Upper lobe of left lung (tissue), 6 donors: ENCODE data around the gene TFB1M. TPM values are rescaled to one million over a fixed set of nuclear protein-coding genes. Genes with fewer than 3 reads are reported as not detected.
"Not testable (repeated sequence)": the region's sequence is repeated elsewhere in the genome, so short reads cannot be mapped to it uniquely, and the experiment has no call there.

Source experiments
- ATAC-seq, 2 donors: fragments of 200-7000 bp; cut with Tn5 transposase; one replicate each; pipeline ENCODE4 v1.9.1; 2022; ENCODE audit warnings: mild to moderate bottlenecking in 2 of 2, moderate library complexity in 2 of 2; ENCODE audit not compliant: low FRiP score in 2 of 2
- DNase-seq, 2 donors: peaks; one replicate each; pipeline ENCODE4 v3.0.0-alpha.2; 2019 to 2020
- H3K27ac ChIP-seq, 4 donors: fragments of 200-600 bp; sonication (generic); one replicate each; pipeline ENCODE4 v1.5.1; 2016 to 2019
- H3K27me3 ChIP-seq, 4 donors: fragments of 200-600 bp; sonication (generic); one replicate each; pipeline ENCODE4 v1.5.1; 2017 to 2019
- H3K36me3 ChIP-seq, 4 donors: fragments of 200-600 bp; sonication (generic); one replicate each; pipeline ENCODE4 v1.5.1; 2016 to 2019
- H3K4me1 ChIP-seq, 4 donors: fragments of 200-600 bp; sonication (generic); one replicate each; pipeline ENCODE4 v1.5.1; 2018 to 2019
- H3K4me3 ChIP-seq, 4 donors: fragments of 200-600 bp; sonication (generic); one replicate each; pipeline ENCODE4 v1.5.1; 2017 to 2019; ENCODE audit warnings: mild to moderate bottlenecking in 2 of 4, moderate library complexity in 1 of 4
- H3K9me3 ChIP-seq, 4 donors: fragments of 200-600 bp; sonication (generic); one replicate each; pipeline ENCODE4 v1.5.1; 2018 to 2019
- CTCF ChIP-seq, 6 experiments: fragments of 450-650 bp in 4 of 6; fragments of 200-600 bp in 2 of 6; sonication (generic) in 2 of 6; IDR thresholded peaks; one replicate each; pipeline ENCODE4 v1.5.1; 2016 to 2019; ENCODE audit warnings: antibody characterized with exemption in 6 of 6
- EP300 ChIP-seq, 4 donors: sonication (generic); formaldehyde crosslinking; IDR thresholded peaks; one replicate each; pipeline ENCODE4 v1.5.1; 2017; ENCODE audit warnings: antibody characterized with exemption in 4 of 4, control low read depth in 2 of 4
- POLR2A ChIP-seq, 4 donors: fragments of 450-650 bp; IDR thresholded peaks; one replicate each; pipeline ENCODE4 v1.5.1; 2016 to 2017; ENCODE audit warnings: antibody characterized with exemption in 4 of 4, mild to moderate bottlenecking in 2 of 4
- POLR2AphosphoS5 ChIP-seq, 2 donors: sonication (generic); formaldehyde crosslinking; IDR thresholded peaks; one replicate each; pipeline ENCODE4 v1.5.1; 2017; ENCODE audit warnings: antibody characterized with exemption in 2 of 2
- WGBS, 2 donors: methylation state at CpG; one replicate each; pipeline ENCODE4 v1.1.5; 2017 to 2018; 5-methylcytosine and 5-hydroxymethylcytosine counted together
- total RNA-seq, 6 donors: library from RNA; depleted of rRNA in 4 of 6; stranded (reverse); fragments of >200 nt in 4 of 6; gene quantifications; one replicate each; pipeline versions ENCODE4 v1.1.0 to v1.2.1, GENCODE V29; 2016 to 2021
- donor health status: DM: no; HTN: no; CAD: no; lungs with moderate emphysema.
- donor health status: DM: no; HTN: yes; CAD: no; lungs with severe emphysema.

Gene TFB1M
- total RNA-seq, 6 donors from 2014 or later = 4.2 to 19.6 (median 15.0) TPM

- H3K4me3 ChIP-seq = no peak overlapping the region
Observed at GRCh38 chr6:155316419-155316818, 2.1 kb upstream of the TFB1M start.

DNA sequence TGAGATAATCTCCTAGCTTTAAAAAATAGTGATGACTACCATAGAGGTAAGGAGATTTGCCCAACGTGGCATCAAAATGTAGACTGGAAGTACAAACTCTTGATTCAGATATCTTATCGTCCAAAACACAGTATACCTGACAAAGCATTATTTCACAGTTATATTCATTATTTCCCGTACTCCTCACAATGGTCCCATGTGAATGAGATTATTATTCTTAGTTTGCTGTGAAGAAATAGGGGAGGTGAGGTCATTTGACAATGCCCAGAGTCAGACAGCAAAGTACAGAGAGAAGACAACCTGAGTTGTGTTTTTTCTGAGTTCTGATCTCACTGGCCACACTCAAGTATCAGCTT, 1.2 kb upstream of the TFB1M start:
- peak overlapping the region in 3 of 4 donors; percentile 71 to 90 (median 84) for H3K4me3 ChIP-seq
- 23 to 40% methylated on average over 3 of the region's 3 CpGs for WGBS, 2 donors

More at GRCh38 chr6:155316419-155316818, 2.1 kb upstream of the TFB1M start:
- 97% methylated on average over 1 of the region's 1 CpG for WGBS, 2 donors
- DNase-seq (no peak), ATAC-seq (no peak)
- Histone ChIP-seq H3K27ac (no peak overlapping the region), H3K27me3 (no peaks in the 10 kb centered on the region), H3K4me1 (peaks cover 0 to 7% (median 5%) of the 10 kb centered on the region in 4 donors), H3K36me3 (no peaks in the 10 kb centered on the region), H3K9me3 (no peaks in the 10 kb centered on the region)
- TF ChIP-seq EP300 (IDR thresholded peaks at IDR 0.05) (no peak), POLR2AphosphoS5 (IDR thresholded peaks at IDR 0.05) (no peak), POLR2A (IDR thresholded peaks at IDR 0.05) (no peak), CTCF (IDR thresholded peaks at IDR 0.05) (no peak)

GRCh38 chr6:155314773-155315515, 660 bp upstream of the TFB1M start:
- WGBS, 2 donors = 2 to 3% methylated on average over 20 of the region's 20 CpGs
- Histone ChIP-seq H3K4me3 (peak overlapping the region; percentile 42 to 90 (median 78)), H3K36me3 (no peaks in the 10 kb centered on the region), H3K9me3 (no peaks in the 10 kb centered on the region), H3K27ac (peak overlapping the region; percentile 78 to 86 (median 84)), H3K27me3 (no peaks in the 10 kb centered on the region), H3K4me1 (peaks cover 0 to 11% (median 5%) of the 10 kb centered on the region in 4 donors)
- DNase-seq (peak in 1 of 2 donors; percentile 80), ATAC-seq (peak; percentile 81 to 85)
- no peak for TF ChIP-seq POLR2AphosphoS5 (IDR thresholded peaks at IDR 0.05)
- TF ChIP-seq EP300 (IDR thresholded peaks at IDR 0.05) = peak in 1 of 4 donors; percentile 46

More for the DNA sequence above, 1.2 kb upstream of the TFB1M start:
- Histone ChIP-seq H3K36me3 (no peaks in the 10 kb centered on the region), H3K4me1 (peaks cover 0 to 11% (median 5%) of the 10 kb centered on the region in 4 donors), H3K27me3 (no peaks in the 10 kb centered on the region), H3K27ac (peak overlapping the region in 3 of 4 donors; percentile 78 to 86 (median 86)), H3K9me3 (no peaks in the 10 kb centered on the region)
- TF ChIP-seq CTCF (IDR thresholded peaks at IDR 0.05) (no peak), EP300 (IDR thresholded peaks at IDR 0.05) (no peak), POLR2AphosphoS5 (IDR thresholded peaks at IDR 0.05) (no peak), POLR2A (IDR thresholded peaks at IDR 0.05) (no peak)
- ATAC-seq (no peak), DNase-seq (no peak)

DNA sequence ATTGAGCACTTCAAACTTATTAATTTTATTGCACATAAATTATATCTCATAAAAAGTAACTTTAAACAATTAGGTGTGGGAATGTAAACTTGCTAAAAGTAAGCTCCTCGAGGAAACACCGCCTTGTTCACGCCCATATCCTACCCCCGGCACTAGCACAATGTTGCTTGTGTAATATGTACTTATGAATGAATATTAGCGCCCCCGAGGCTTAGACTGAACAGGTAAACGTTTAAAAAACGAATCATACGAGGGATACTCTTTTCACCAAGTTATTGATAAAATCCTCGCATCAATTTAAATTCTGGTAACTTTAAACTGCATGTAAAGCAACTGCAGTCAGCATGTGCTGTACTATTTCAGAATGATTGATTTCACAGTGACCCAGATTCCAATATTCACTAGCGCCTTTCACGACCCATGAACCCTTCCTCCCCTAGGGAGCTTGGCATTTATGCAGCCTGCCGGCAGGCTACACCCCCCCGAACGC, 637 bp downstream of the TFB1M start:
- ATAC-seq = peak; percentile 6 to 39
- WGBS, 2 donors = 1 to 2% methylated on average over 15 of the region's 15 CpGs
- Histone ChIP-seq H3K4me3 (peak overlapping the region; percentile 71 to 90 (median 78)), H3K27ac (peak overlapping the region; percentile 78 to 86 (median 84)), H3K9me3 (no peaks in the 10 kb centered on the region), H3K27me3 (no peaks in the 10 kb centered on the region), H3K4me1 (peaks cover 0 to 11% (median 5%) of the 10 kb centered on the region in 4 donors), H3K36me3 (peaks cover 0 to 7% (median 0%) of the 10 kb centered on the region in 4 donors)
- TF ChIP-seq CTCF (IDR thresholded peaks at IDR 0.05) = no peak
- no peak for TF ChIP-seq POLR2AphosphoS5 (IDR thresholded peaks at IDR 0.05)
- no peak for TF ChIP-seq POLR2A (IDR thresholded peaks at IDR 0.05)
- TF ChIP-seq EP300 (IDR thresholded peaks at IDR 0.05) = no peak
- DNase-seq = peak in 1 of 2 donors; percentile 28

DNA sequence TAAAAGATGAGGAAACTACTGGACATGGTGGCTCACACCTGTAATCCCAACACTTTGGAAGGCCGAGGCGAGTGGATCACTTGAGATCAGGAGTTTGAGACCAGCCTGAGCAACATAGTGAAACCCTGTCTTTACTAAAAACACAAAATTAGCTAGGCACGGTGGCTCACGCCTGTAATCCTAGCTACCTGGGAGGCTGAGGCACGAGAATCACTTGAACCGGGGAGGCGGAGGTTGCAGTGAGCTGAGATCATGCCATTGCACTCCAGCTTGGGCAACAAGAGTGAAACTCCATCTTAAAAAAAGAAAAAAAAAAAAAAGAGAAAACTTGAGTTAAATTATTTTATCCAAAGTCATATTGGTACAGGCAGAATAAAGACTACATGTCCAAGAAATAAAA, 1.3 kb downstream of the TFB1M start:
- Histone ChIP-seq H3K4me1 (peaks cover 0 to 11% (median 5%) of the 10 kb centered on the region in 4 donors), H3K4me3 (peak overlapping the region in 2 of 4 donors; percentile 71 to 84)
- not testable (repeated sequence) for H3K36me3 ChIP-seq, ATAC-seq, DNase-seq, H3K27ac ChIP-seq, H3K27me3 ChIP-seq, H3K9me3 ChIP-seq
- WGBS, 2 donors = 92 to 96% methylated on average over 7 of the region's 7 CpGs
